Body of pancreas (tissue), 4 donors: Measurements from ENCODE around the gene GPM6B.

Source experiments
- POLR2A ChIP-seq, 3 donors: fragments of 450-650 bp; IDR thresholded peaks; one replicate each; pipeline ENCODE4 v1.6.1; 2016; ENCODE audit warnings: antibody characterized with exemption in 3 of 3, mild to moderate bottlenecking in 2 of 3
- TF ChIP-seq, protein P1 (sequence below), 7 experiments: fragments of 450-650 bp in 4 of 7; fragments of 200-600 bp in 3 of 7; sonication (generic) in 3 of 7; IDR thresholded peaks; one replicate each; pipeline ENCODE4 v1.5.1; 2016 to 2019; ENCODE audit warnings: antibody characterized with exemption in 7 of 7

GRCh38 chrX:13761606-13762414 is 55.1 kb downstream of the GPM6B start:
- TF ChIP-seq, protein P1, sequence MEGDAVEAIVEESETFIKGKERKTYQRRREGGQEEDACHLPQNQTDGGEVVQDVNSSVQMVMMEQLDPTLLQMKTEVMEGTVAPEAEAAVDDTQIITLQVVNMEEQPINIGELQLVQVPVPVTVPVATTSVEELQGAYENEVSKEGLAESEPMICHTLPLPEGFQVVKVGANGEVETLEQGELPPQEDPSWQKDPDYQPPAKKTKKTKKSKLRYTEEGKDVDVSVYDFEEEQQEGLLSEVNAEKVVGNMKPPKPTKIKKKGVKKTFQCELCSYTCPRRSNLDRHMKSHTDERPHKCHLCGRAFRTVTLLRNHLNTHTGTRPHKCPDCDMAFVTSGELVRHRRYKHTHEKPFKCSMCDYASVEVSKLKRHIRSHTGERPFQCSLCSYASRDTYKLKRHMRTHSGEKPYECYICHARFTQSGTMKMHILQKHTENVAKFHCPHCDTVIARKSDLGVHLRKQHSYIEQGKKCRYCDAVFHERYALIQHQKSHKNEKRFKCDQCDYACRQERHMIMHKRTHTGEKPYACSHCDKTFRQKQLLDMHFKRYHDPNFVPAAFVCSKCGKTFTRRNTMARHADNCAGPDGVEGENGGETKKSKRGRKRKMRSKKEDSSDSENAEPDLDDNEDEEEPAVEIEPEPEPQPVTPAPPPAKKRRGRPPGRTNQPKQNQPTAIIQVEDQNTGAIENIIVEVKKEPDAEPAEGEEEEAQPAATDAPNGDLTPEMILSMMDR (IDR thresholded peaks at IDR 0.05): no peak
- no peak for TF ChIP-seq POLR2A (IDR thresholded peaks at IDR 0.05)
